Activated CD8-positive, alpha-beta T cell treated with anti-CD3 and anti-CD28 coated beads, Interleukin-2, amount 10 ng/mL, durations not matched to agents 7 days and 5 days (primary cell): Measurements from ENCODE around the gene FBN1. TPM values are rescaled to one million over a fixed set of nuclear protein-coding genes. Genes with fewer than 3 reads are reported as not detected.

ENCODE experiments used
- ATAC-seq: fragments of 150-1000 bp; cut with Tn5 transposase; one replicate; pipeline ENCODE4 v1.10.0; 2021; ENCODE audit warnings: moderate library complexity
- CTCF ChIA-PET: fragments of 350-600 bp; sonication (Branson Sonifier 250); formaldehyde crosslinking; loops from one replicate; lab custom pipeline; 2021; ENCODE audit warnings: antibody characterized with exemption; lab: Charles Lee
- POLR2A ChIA-PET: fragments of 350-600 bp; sonication (Branson Sonifier 250); formaldehyde crosslinking; loops from one replicate; lab custom pipeline; 2021; ENCODE audit warnings: antibody characterized with exemption; lab: Charles Lee
- DNase-seq: peaks from one replicate; pipeline ENCODE4 v3.0.0-alpha.2; 2020
- H3K27ac Mint-ChIP-seq: one replicate; pipeline ENCODE4 v1.8.0; 2021; ENCODE audit warnings: mild to moderate bottlenecking, mixed read lengths
- H3K27me3 Mint-ChIP-seq: one replicate; pipeline ENCODE4 v1.8.0; 2021; ENCODE audit warnings: low read depth, mixed read lengths
- H3K36me3 Mint-ChIP-seq: one replicate; pipeline ENCODE4 v1.8.0; 2021; ENCODE audit warnings: low read depth, mixed read lengths
- H3K4me1 Mint-ChIP-seq: one replicate; pipeline ENCODE4 v1.8.0; 2021; ENCODE audit warnings: low read depth, mixed read lengths
- H3K4me3 Mint-ChIP-seq: one replicate; pipeline ENCODE4 v1.8.0; 2021; ENCODE audit warnings: mild to moderate bottlenecking, mixed read lengths
- H3K9me3 Mint-ChIP-seq: one replicate; pipeline ENCODE4 v1.8.0; 2022; ENCODE audit warnings: mixed read lengths; ENCODE audit not compliant: insufficient read depth
- total RNA-seq, 2 experiments: library from RNA; stranded (reverse); gene quantifications; one replicate each; pipeline ENCODE4 v1.2.3, GENCODE V29; 2021

FBN1 gene
- total RNA-seq, 2 experiments from 2014 or later, result 0.81 to 1.3 TPM

DNA sequence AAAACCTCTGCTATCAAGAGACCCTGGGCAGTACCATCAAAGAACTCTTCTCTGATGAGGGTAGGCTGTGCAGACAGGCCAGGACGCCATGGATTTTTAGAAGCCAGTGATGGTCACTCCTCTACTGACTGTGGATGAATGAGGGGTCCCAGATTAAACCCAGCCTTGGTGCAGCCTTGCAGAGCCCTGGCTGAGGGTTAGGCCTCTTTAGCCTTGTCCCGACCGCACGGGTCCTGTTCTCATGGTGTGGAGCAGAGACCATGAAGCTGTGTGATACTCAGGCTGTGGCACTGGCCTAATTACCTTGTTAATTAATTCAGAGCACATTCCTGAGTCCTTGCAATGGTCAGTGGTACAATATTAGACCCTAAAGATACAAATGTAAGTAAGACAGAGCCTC, 71.7 kb downstream of the FBN1 start:
- CTCF ChIA-PET, result no interaction called here
- Mint-ChIP-seq H3K9me3 (no peaks in the 10 kb centered on the region), H3K4me3 (no peak overlapping the region), H3K27ac (no peak overlapping the region), H3K4me1 (no peaks in the 10 kb centered on the region), H3K36me3 (no peaks in the 10 kb centered on the region), H3K27me3 (peaks cover 7% of the 10 kb centered on the region)
- no peak for ATAC-seq
- POLR2A ChIA-PET, result no interaction called here
- DNase-seq, result no peak

GRCh38 chr15:48572823-48573222, 72.7 kb downstream of the FBN1 start:
- CTCF ChIA-PET, result no interaction called here
- H3K9me3 Mint-ChIP-seq, result no peaks in the 10 kb centered on the region
- POLR2A ChIA-PET, result no interaction called here
- peaks cover 7% of the 10 kb centered on the region for H3K27me3 Mint-ChIP-seq
- DNase-seq (no peak), ATAC-seq (no peak)
- H3K4me1 Mint-ChIP-seq, result no peaks in the 10 kb centered on the region
- H3K4me3 Mint-ChIP-seq, result no peak overlapping the region
- no peaks in the 10 kb centered on the region for H3K36me3 Mint-ChIP-seq
- no peak overlapping the region for H3K27ac Mint-ChIP-seq

DNA sequence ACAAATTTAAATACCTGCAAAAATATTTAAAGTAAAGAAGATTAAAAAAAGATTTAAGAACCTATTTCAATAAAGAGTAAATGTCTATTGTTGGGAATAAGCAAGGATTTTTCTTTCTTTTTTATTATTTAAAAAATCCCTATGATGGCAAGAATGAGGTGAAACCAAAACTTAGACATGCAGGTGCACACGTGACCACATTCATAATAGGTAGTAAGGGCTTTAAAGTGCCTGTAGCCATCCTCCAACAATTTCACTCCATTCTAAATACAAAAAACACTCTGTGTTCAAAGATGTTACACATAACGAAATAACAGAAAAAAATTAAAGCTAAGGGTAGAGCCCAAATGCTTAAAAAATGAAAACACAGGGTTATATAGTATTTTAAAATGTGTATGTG, 74.0 kb downstream of the FBN1 start:
- no peak for ATAC-seq
- Mint-ChIP-seq H3K9me3 (no peaks in the 10 kb centered on the region), H3K27me3 (peaks cover 11% of the 10 kb centered on the region), H3K27ac (no peak overlapping the region), H3K36me3 (no peaks in the 10 kb centered on the region), H3K4me1 (no peaks in the 10 kb centered on the region), H3K4me3 (no peak overlapping the region)
- ChIA-PET POLR2A (no interaction called here), CTCF (no interaction called here)
- DNase-seq, result no peak

DNA sequence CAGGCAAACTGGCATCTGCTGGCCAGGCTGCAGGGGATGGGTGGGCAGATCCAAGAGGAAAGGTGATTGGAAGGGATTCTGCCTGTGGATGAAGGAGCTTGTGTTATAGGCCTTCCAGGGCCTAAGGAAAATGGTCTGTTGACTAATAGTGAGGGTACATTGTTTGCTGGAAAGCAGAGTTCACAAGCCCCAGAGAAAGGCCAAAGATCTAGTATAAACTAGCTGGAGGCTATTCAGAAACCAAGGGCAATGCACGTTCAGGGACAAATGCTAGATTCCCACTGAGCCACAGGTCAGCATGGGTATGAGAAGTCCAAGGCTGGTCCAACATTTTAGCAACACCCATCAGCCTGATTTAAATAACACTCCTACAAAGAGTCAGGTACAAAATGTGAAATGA, 74.7 kb downstream of the FBN1 start:
- Mint-ChIP-seq H3K9me3 (no peaks in the 10 kb centered on the region), H3K4me1 (no peaks in the 10 kb centered on the region), H3K27me3 (peaks cover 8% of the 10 kb centered on the region), H3K36me3 (no peaks in the 10 kb centered on the region), H3K4me3 (no peak overlapping the region), H3K27ac (no peak overlapping the region)
- CTCF ChIA-PET, result no interaction called here
- DNase-seq, result no peak
- POLR2A ChIA-PET, result no interaction called here
- no peak for ATAC-seq

GRCh38 chr15:48569591-48570302, 75.8 kb downstream of the FBN1 start:
- CTCF ChIA-PET, result no interaction called here

GRCh38 chr15:48566668-48567067, 78.8 kb downstream of the FBN1 start:
- CTCF ChIA-PET, result no interaction called here
- DNase-seq, result no peak

More at GRCh38 chr15:48569591-48570302, 75.8 kb downstream of the FBN1 start:
- Mint-ChIP-seq H3K27ac (no peak overlapping the region), H3K27me3 (peaks cover 8% of the 10 kb centered on the region), H3K4me1 (no peaks in the 10 kb centered on the region), H3K4me3 (no peak overlapping the region), H3K36me3 (no peaks in the 10 kb centered on the region), H3K9me3 (no peaks in the 10 kb centered on the region)
- POLR2A ChIA-PET, result no interaction called here
- DNase-seq (no peak), ATAC-seq (no peak)

DNA sequence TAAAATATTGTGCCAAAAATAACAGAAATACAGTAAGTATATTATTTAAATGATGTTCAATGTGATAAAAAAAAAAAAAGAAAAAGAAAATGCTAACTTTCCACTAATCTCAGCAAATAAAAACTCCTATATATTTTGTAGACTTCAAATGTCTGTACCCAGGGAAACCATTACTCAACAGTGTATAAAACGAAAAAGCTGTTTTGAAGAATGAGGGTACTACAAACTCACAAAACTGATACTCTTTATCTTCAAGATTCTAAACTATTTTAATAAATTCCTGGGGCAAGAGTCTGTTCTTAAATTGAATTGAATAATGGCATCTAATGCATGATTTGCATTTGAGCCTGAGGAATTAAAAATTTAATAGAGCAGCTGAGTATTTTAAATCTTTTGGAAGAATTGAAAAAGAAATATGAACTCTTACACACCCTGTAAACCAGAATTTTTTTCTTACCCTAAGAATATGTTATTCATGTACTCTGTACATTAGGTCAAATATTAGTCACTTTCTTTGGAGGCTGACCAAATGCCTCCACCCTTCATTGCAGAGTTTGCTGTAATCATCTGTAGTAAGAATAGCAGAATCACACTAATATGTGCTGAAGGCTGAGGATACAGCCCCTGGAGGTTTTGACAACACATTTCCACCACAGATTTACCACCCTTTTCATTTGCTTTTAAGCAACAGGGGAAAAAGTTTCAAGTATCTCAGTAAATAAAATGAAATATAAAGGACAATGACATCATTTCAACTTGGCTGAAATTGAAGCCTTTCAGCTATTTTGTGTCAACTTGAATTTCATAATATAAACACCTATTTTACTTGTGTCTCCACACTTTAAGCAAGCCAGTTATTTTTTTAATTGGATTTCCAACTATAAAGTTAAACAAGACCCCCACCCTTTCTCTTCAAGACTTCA, 79.7 kb downstream of the FBN1 start:
- ChIA-PET CTCF (no interaction called here), POLR2A (no interaction called here)
- peaks cover 8% of the 10 kb centered on the region for H3K27me3 Mint-ChIP-seq
- H3K4me3 Mint-ChIP-seq, result no peak overlapping the region
- no peaks in the 10 kb centered on the region for H3K36me3 Mint-ChIP-seq
- DNase-seq (no peak), ATAC-seq (no peak)
- no peak overlapping the region for H3K27ac Mint-ChIP-seq
- H3K4me1 Mint-ChIP-seq, result no peaks in the 10 kb centered on the region
- no peaks in the 10 kb centered on the region for H3K9me3 Mint-ChIP-seq

More at GRCh38 chr15:48566668-48567067, 78.8 kb downstream of the FBN1 start:
- H3K27ac Mint-ChIP-seq, result no peak overlapping the region
- POLR2A ChIA-PET, result no interaction called here
- no peaks in the 10 kb centered on the region for H3K9me3 Mint-ChIP-seq
- no peaks in the 10 kb centered on the region for H3K36me3 Mint-ChIP-seq
- no peaks in the 10 kb centered on the region for H3K4me1 Mint-ChIP-seq
- no peak for ATAC-seq
- H3K4me3 Mint-ChIP-seq, result no peak overlapping the region
- H3K27me3 Mint-ChIP-seq, result peaks cover 8% of the 10 kb centered on the region

DNA sequence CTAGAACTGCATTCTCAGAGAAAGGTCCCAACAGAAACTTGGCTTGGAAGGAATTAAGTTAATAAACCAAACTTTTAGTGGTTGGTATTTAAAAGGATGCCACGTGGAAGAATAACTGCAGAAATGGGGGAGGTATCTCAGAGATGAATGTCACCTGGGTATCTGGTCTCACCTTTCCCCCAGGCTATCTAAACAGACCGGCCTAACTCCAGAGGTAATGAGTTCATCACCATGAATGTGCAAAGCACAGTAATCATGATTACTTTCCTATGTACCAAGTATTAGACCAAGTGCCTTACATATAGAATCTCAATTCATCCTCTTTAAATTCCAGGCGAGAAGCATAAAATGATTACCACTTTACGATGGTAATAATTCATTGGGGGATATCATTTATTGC, 80.8 kb downstream of the FBN1 start:
- Mint-ChIP-seq H3K27ac (no peak overlapping the region), H3K9me3 (no peaks in the 10 kb centered on the region), H3K4me1 (no peaks in the 10 kb centered on the region), H3K27me3 (peaks cover 10% of the 10 kb centered on the region), H3K36me3 (no peaks in the 10 kb centered on the region), H3K4me3 (no peak overlapping the region)
- CTCF ChIA-PET, result no interaction called here
- no peak for ATAC-seq
- POLR2A ChIA-PET, result no interaction called here
- no peak for DNase-seq

GRCh38 chr15:48563934-48564333, 81.6 kb downstream of the FBN1 start:
- ChIA-PET CTCF (no interaction called here), POLR2A (no interaction called here)
- H3K27me3 Mint-ChIP-seq, result peaks cover 10% of the 10 kb centered on the region
- H3K9me3 Mint-ChIP-seq, result no peaks in the 10 kb centered on the region
- ATAC-seq (no peak), DNase-seq (no peak)
- H3K4me1 Mint-ChIP-seq, result no peaks in the 10 kb centered on the region
- no peak overlapping the region for H3K27ac Mint-ChIP-seq
- no peaks in the 10 kb centered on the region for H3K36me3 Mint-ChIP-seq
- no peak overlapping the region for H3K4me3 Mint-ChIP-seq

- POLR2A ChIA-PET, result no interaction called here
- Mint-ChIP-seq H3K9me3 (no peaks in the 10 kb centered on the region), H3K4me3 (no peak overlapping the region), H3K36me3 (no peaks in the 10 kb centered on the region), H3K27me3 (peaks cover 6% of the 10 kb centered on the region), H3K27ac (no peak overlapping the region), H3K4me1 (no peaks in the 10 kb centered on the region)
- DNase-seq, result no peak
- ATAC-seq, result no peak
- CTCF ChIA-PET, result no interaction called here
Measured at GRCh38 chr15:48560321-48561051, 85.0 kb downstream of the FBN1 start.

- DNase-seq, result no peak
- no peak overlapping the region for H3K4me3 Mint-ChIP-seq
- H3K27ac Mint-ChIP-seq, result no peak overlapping the region
- ChIA-PET POLR2A (no interaction called here), CTCF (no interaction called here)
- peaks cover 6% of the 10 kb centered on the region for H3K27me3 Mint-ChIP-seq
- no peaks in the 10 kb centered on the region for H3K36me3 Mint-ChIP-seq
- no peaks in the 10 kb centered on the region for H3K9me3 Mint-ChIP-seq
- no peak for ATAC-seq
- H3K4me1 Mint-ChIP-seq, result no peaks in the 10 kb centered on the region
Measured at GRCh38 chr15:48559285-48559684, 86.2 kb downstream of the FBN1 start.

DNA sequence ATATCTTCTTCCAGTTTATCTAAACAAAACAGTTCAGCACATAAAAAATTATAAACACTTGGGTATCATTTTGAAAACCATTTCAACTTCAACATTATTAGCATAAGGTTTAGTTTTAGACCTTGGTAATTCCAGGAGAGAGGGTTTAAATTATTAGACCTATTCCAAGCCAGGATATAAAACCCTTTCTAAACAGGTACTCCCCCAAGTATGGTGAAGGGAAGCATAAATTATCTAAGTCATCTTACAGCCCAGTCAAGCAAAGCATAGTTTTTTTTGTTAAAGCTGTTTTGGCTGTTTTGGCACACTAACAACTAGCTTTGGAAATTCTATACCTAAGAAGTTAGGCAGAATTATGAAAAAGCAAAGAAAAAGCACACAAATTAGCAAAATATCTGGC, 87.3 kb downstream of the FBN1 start:
- no peaks in the 10 kb centered on the region for H3K36me3 Mint-ChIP-seq
- POLR2A ChIA-PET, result no interaction called here
- ATAC-seq, result no peak
- H3K9me3 Mint-ChIP-seq, result no peaks in the 10 kb centered on the region
- H3K4me3 Mint-ChIP-seq, result no peak overlapping the region
- no peak for DNase-seq
- no peaks in the 10 kb centered on the region for H3K4me1 Mint-ChIP-seq
- peaks cover 4% of the 10 kb centered on the region for H3K27me3 Mint-ChIP-seq
- H3K27ac Mint-ChIP-seq, result no peak overlapping the region
- CTCF ChIA-PET, result no interaction called here
